BLaER1 (cell line): ENCODE data around the gene ZC3H4.

Source experiments
- H3K27ac ChIP-seq: shearing (Covaris generic); formaldehyde crosslinking; 2 replicates; pipeline ENCODE4 v1.8.1; 2022
- H3K27me3 ChIP-seq: shearing (Covaris generic); formaldehyde crosslinking; 2 replicates; pipeline ENCODE4 v1.8.1; 2022
- H3K36me3 ChIP-seq: shearing (Covaris generic); formaldehyde crosslinking; 2 replicates; pipeline ENCODE4 v1.8.1; 2022
- H3K4me1 ChIP-seq: shearing (Covaris generic); formaldehyde crosslinking; 2 replicates; pipeline ENCODE4 v1.8.1; 2022
- H3K4me2 ChIP-seq: shearing (Covaris generic); formaldehyde crosslinking; 2 replicates; pipeline ENCODE4 v1.8.1; 2022
- H3K4me3 ChIP-seq: shearing (Covaris generic); formaldehyde crosslinking; 2 replicates; pipeline ENCODE4 v1.8.1; 2022
- H3K9ac ChIP-seq: shearing (Covaris generic); formaldehyde crosslinking; 2 replicates; pipeline ENCODE4 v1.8.1; 2022
- H3K9me3 ChIP-seq: shearing (Covaris generic); formaldehyde crosslinking; 2 replicates; pipeline ENCODE4 v1.8.1; 2022
- H4K20me1 ChIP-seq: shearing (Covaris generic); formaldehyde crosslinking; 2 replicates; pipeline ENCODE4 v1.8.1; 2022
- Cebpa-rat ChIP-seq: shearing (Covaris generic); IDR thresholded peaks from 2 replicates; pipeline ENCODE4 v1.8.1; 2022

The ZC3H4 gene

GRCh38 chr19:47020132-47020805, 93.3 kb downstream of the ZC3H4 start:
- Histone ChIP-seq H3K4me2 (peak overlapping the region; percentile 90), H3K36me3 (no peaks in the 10 kb centered on the region), H3K27me3 (peaks cover 74% of the 10 kb centered on the region), H3K4me3 (peak overlapping the region; percentile 59), H3K9ac (no peak overlapping the region), H3K9me3 (no peaks in the 10 kb centered on the region), H3K4me1 (peaks cover 26% of the 10 kb centered on the region), H4K20me1 (peaks cover 51% of the 10 kb centered on the region), H3K27ac (no peak overlapping the region)
- TF ChIP-seq Cebpa-rat, result no peak

GRCh38 chr19:47019431-47020041, 94.0 kb downstream of the ZC3H4 start, which contains the start of gene NPAS1:
NPAS1 (plus strand) TSS chr19:47019837; CDS start chr19:47021048, 1,211 bp downstream.
- TF ChIP-seq Cebpa-rat, result no peak
- H3K36me3 ChIP-seq, result no peaks in the 10 kb centered on the region
- peaks cover 51% of the 10 kb centered on the region for H4K20me1 ChIP-seq
- H3K27me3 ChIP-seq, result peaks cover 67% of the 10 kb centered on the region
- H3K27ac ChIP-seq, result no peak within 1 kb of the TSS
- H3K4me3 ChIP-seq, result peak within 1 kb of the TSS; percentile 59
- H3K9me3 ChIP-seq, result no peaks in the 10 kb centered on the region
- H3K4me2 ChIP-seq, result peak within 1 kb of the TSS; percentile 90
- H3K4me1 ChIP-seq, result peaks cover 26% of the 10 kb centered on the region
- H3K9ac ChIP-seq, result no peak within 1 kb of the TSS

GRCh38 chr19:47018923-47019322, 94.7 kb downstream of the ZC3H4 start:
- no peak for TF ChIP-seq Cebpa-rat
- Histone ChIP-seq H3K9ac (no peak overlapping the region), H3K27me3 (peaks cover 61% of the 10 kb centered on the region), H3K4me1 (peaks cover 26% of the 10 kb centered on the region), H3K27ac (no peak overlapping the region), H3K4me3 (no peak overlapping the region), H3K9me3 (no peaks in the 10 kb centered on the region), H4K20me1 (peaks cover 47% of the 10 kb centered on the region), H3K4me2 (peak overlapping the region; percentile 90; the same call in 1 of the 2 replicates), H3K36me3 (no peaks in the 10 kb centered on the region)
